ENCODE data around the gene AKT3. TPM values are rescaled to one million over a fixed set of nuclear protein-coding genes. Genes with fewer than 3 reads are reported as not detected.

AKT3 gene
- total RNA-seq, 1 experiment from 2014 or later = 133 TPM

DNA sequence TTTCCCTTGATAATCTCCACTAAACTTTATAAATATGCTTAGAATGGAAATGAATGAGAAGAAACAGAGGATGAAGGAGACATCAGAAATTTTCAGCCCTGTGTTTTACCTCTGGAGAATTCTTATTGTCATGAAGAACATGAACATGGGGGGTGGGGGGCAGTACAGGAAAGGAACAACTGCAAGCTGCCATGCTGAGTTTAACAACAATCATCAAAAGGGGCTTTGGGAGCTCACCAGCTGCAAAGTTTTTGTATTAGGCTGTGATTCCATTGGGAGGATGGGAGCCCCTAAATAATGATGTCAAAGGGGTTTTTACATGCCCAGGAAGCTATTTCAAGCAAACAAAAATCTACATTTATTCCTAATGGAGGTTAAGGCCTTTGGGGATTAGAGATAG, 103.3 kb downstream of the AKT3 start:
- H3K9me3 ChIP-seq (ENCODE audit: insufficient read depth, low read depth) = no peaks in the 10 kb centered on the region
- POLR2A ChIA-PET (ENCODE audit: unreplicated experiment) = no interaction called here
- peaks cover 35% of the 10 kb centered on the region for H3K79me2 ChIP-seq (ENCODE audit: low read depth)
- TF ChIP-seq, protein P1, sequence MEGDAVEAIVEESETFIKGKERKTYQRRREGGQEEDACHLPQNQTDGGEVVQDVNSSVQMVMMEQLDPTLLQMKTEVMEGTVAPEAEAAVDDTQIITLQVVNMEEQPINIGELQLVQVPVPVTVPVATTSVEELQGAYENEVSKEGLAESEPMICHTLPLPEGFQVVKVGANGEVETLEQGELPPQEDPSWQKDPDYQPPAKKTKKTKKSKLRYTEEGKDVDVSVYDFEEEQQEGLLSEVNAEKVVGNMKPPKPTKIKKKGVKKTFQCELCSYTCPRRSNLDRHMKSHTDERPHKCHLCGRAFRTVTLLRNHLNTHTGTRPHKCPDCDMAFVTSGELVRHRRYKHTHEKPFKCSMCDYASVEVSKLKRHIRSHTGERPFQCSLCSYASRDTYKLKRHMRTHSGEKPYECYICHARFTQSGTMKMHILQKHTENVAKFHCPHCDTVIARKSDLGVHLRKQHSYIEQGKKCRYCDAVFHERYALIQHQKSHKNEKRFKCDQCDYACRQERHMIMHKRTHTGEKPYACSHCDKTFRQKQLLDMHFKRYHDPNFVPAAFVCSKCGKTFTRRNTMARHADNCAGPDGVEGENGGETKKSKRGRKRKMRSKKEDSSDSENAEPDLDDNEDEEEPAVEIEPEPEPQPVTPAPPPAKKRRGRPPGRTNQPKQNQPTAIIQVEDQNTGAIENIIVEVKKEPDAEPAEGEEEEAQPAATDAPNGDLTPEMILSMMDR (conservative IDR thresholded peaks at IDR 0.05) = no peak
- TF ChIP-seq EZH2 (IDR thresholded peaks at IDR 0.05; ENCODE audit: low read depth) = no peak
- no peak for DNase-seq
- BruUV-seq (replicated peaks) = no TSS peak
- H3K4me1 ChIP-seq (replicated peaks; ENCODE audit: insufficient read depth) = no peaks in the 10 kb centered on the region
- H4K20me1 ChIP-seq (ENCODE audit: insufficient read depth) = no peaks in the 10 kb centered on the region
- no peak overlapping the region for H3K4me2 ChIP-seq
- H3K9me2 ChIP-seq (ENCODE audit: insufficient read depth) = no peaks in the 10 kb centered on the region
- no peak overlapping the region for H3K4me3 ChIP-seq
- no peak overlapping the region for H3K27ac ChIP-seq
- H3F3A ChIP-seq (ENCODE audit: insufficient read depth, low read depth) = peaks cover 16% of the 10 kb centered on the region
- CTCF ChIA-PET = no interaction called here
- H2AFZ ChIP-seq = no peak overlapping the region
- no peaks in the 10 kb centered on the region for H3K27me3 ChIP-seq (ENCODE audit: insufficient read depth, low read depth)
- intact Hi-C loops (cut with micrococcal nuclease; ENCODE audit: unreplicated experiment) = loop anchor here (5.0 to 10.0 kb wide), 2 partner anchors 39 to 98 kb away; no protein-coding TSS in a partner anchor
- 0 out of 2 replicates have a peak, but pooled peaks cover 5% of the 10 kb centered on the region for H3K36me3 ChIP-seq (ENCODE audit: low read depth)

DNA sequence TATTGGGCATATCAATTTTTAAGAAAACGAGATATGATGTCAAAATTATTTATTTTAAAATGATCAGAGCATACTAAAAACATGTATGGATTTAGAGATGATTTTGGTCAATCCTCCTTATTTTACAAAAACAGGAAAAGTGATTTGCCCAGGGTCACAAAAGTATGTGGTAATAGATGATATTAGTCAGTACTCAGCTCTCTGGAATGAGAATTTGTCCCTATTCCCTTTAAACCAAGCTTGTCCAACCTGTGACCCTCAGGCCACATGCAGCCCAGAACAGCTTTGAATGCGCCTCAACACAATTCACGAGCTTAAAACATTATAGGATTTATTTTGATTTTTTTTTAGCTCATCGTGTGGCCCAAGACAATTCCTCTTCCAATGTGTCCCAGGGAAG, 104.7 kb downstream of the AKT3 start:
- H3K27ac ChIP-seq = no peak overlapping the region
- H3K9me3 ChIP-seq (ENCODE audit: insufficient read depth, low read depth) = no peaks in the 10 kb centered on the region
- 0 out of 2 replicates have a peak, but pooled peaks cover 5% of the 10 kb centered on the region for H3K36me3 ChIP-seq (ENCODE audit: low read depth)
- H3K9me2 ChIP-seq (ENCODE audit: insufficient read depth) = no peaks in the 10 kb centered on the region
- CTCF ChIA-PET = no interaction called here
- no peak for DNase-seq
- H3K4me3 ChIP-seq = no peak overlapping the region
- H3K4me1 ChIP-seq (replicated peaks; ENCODE audit: insufficient read depth) = no peaks in the 10 kb centered on the region
- H3K27me3 ChIP-seq (ENCODE audit: insufficient read depth, low read depth) = no peaks in the 10 kb centered on the region
- POLR2A ChIA-PET (ENCODE audit: unreplicated experiment) = no interaction called here
- intact Hi-C loops (cut with micrococcal nuclease; ENCODE audit: unreplicated experiment) = loop anchor here (5.0 to 10.0 kb wide), 2 partner anchors 38 to 99 kb away; no protein-coding TSS in a partner anchor
- H3K79me2 ChIP-seq (ENCODE audit: low read depth) = peaks cover 35% of the 10 kb centered on the region
- peaks cover 16% of the 10 kb centered on the region for H3F3A ChIP-seq (ENCODE audit: insufficient read depth, low read depth)
- H2AFZ ChIP-seq = no peak overlapping the region
- no peaks in the 10 kb centered on the region for H4K20me1 ChIP-seq (ENCODE audit: insufficient read depth)
- no peak for TF ChIP-seq EZH2 (IDR thresholded peaks at IDR 0.05; ENCODE audit: low read depth)
- TF ChIP-seq, protein P1 (conservative IDR thresholded peaks at IDR 0.05) = no peak
- BruUV-seq (replicated peaks) = no TSS peak
- no peak overlapping the region for H3K4me2 ChIP-seq

GRCh38 chr1:243742819-243743218, 107.2 kb downstream of the AKT3 start:
- no peak overlapping the region for H3K4me2 ChIP-seq
- DNase-seq = no peak
- POLR2A ChIA-PET (ENCODE audit: unreplicated experiment) = no interaction called here

More at GRCh38 chr1:243742819-243743218, 107.2 kb downstream of the AKT3 start:
- Histone ChIP-seq H3F3A (ENCODE audit: insufficient read depth, low read depth) (peaks cover 6% of the 10 kb centered on the region; the same call in 1 of the 2 replicates), H4K20me1 (ENCODE audit: insufficient read depth) (no peaks in the 10 kb centered on the region), H3K27me3 (ENCODE audit: insufficient read depth, low read depth) (no peaks in the 10 kb centered on the region), H3K9me3 (ENCODE audit: insufficient read depth, low read depth) (no peaks in the 10 kb centered on the region), H3K9me2 (ENCODE audit: insufficient read depth) (no peaks in the 10 kb centered on the region), H3K4me3 (no peak overlapping the region), H3K79me2 (ENCODE audit: low read depth) (peaks cover 31% of the 10 kb centered on the region), H2AFZ (no peak overlapping the region), H3K4me1 (replicated peaks; ENCODE audit: insufficient read depth) (no peaks in the 10 kb centered on the region), H3K27ac (0 out of 2 replicates have a peak overlapping the region, but pooled peaks have one; percentile 9), H3K36me3 (ENCODE audit: low read depth) (0 out of 2 replicates have a peak, but pooled peaks cover 4% of the 10 kb centered on the region)
- CTCF ChIA-PET = no interaction called here
- intact Hi-C loops (cut with micrococcal nuclease; ENCODE audit: unreplicated experiment) = loop anchor here (10.0 kb wide), 1 partner anchor 102 kb away; no protein-coding TSS in a partner anchor
- no peak for TF ChIP-seq EZH2 (IDR thresholded peaks at IDR 0.05; ENCODE audit: low read depth)
- TF ChIP-seq, protein P1 (conservative IDR thresholded peaks at IDR 0.05) = no peak
- no TSS peak for BruUV-seq (replicated peaks)

Data from PC-9 (cell line).